ENCODE data around the gene CD68.

The CD68 gene

GRCh38 chr17:7573324-7574080 is 5.9 kb upstream of the CD68 start:
- no CpG with 5 or more reads among the region's 71 CpGs for WGBS (ENCODE audit: extremely low coverage, insufficient coverage, insufficient read length)
- Histone ChIP-seq H3K36me3 (ENCODE audit: control insufficient read depth in 1 of 2, insufficient read depth in 2 of 2, low read length in 2 of 2) (peaks cover 51 to 68% of the 10 kb centered on the region in 2 experiments), H3K23ac (ENCODE audit: low read length) (no peak overlapping the region)

GRCh38 chr17:7574176-7574953 is 5.1 kb upstream of the CD68 start:
- Histone ChIP-seq H3K4ac (ENCODE audit: low read depth, low read length) (peak overlapping the region; percentile 89), H4K12ac (ENCODE audit: low read depth, low read length) (no peak overlapping the region)
- no CpG with 5 or more reads among the region's 15 CpGs for WGBS (ENCODE audit: extremely low coverage, insufficient coverage, insufficient read length)

More at GRCh38 chr17:7573324-7574080, 5.9 kb upstream of the CD68 start:
- Histone ChIP-seq H2AK5ac (ENCODE audit: low read length) (peak overlapping the region; percentile 97), H2BK120ac (ENCODE audit: insufficient read depth, low read length, poor library complexity) (peak overlapping the region; percentile 64), H3K9ac (ENCODE audit: low read length) (peak overlapping the region; percentile 97), H3K4me1 (ENCODE audit: control insufficient read depth in 1 of 2, insufficient read depth in 2 of 2, low read length in 2 of 2) (peaks cover 2 to 15% of the 10 kb centered on the region in 2 experiments), H4K91ac (ENCODE audit: low read depth, low read length) (peak overlapping the region; percentile 97), H3K14ac (ENCODE audit: low read length) (peak overlapping the region; percentile 98), H3K27ac (ENCODE audit: low read depth, low read length) (peak overlapping the region; percentile 87), H3K9me3 (ENCODE audit: insufficient read depth, low read depth, low read length) (peaks cover 2% of the 10 kb centered on the region), H4K8ac (ENCODE audit: low read depth, low read length) (peak overlapping the region; percentile 90), H4K12ac (ENCODE audit: low read depth, low read length) (peak overlapping the region; percentile 66), H3K79me1 (ENCODE audit: low read length) (peaks cover 12% of the 10 kb centered on the region), H3K4ac (ENCODE audit: low read depth, low read length) (peak overlapping the region; percentile 99), H3K18ac (ENCODE audit: low read length) (peak overlapping the region; percentile 93), H2AFZ (ENCODE audit: insufficient read depth, low read length, poor library complexity) (peak overlapping the region; percentile 6), H2BK5ac (ENCODE audit: low read depth, low read length, poor library complexity) (peak overlapping the region; percentile 77), H3K4me3 (ENCODE audit: low read depth, low read length) (peak overlapping the region; percentile 99), H2BK12ac (ENCODE audit: low read length) (peak overlapping the region; percentile 19), H3K79me2 (ENCODE audit: control insufficient read depth, insufficient read depth, low read length, poor library complexity) (peaks cover 14% of the 10 kb centered on the region), H3K4me2 (ENCODE audit: low read length) (peak overlapping the region; percentile 89), H3K27me3 (ENCODE audit: insufficient read depth, low read length) (no peaks in the 10 kb centered on the region)
- DNase-seq: peak; percentile 82 to 85

GRCh38 chr17:7575481-7575883 is 4.0 kb upstream of the CD68 start:
- Histone ChIP-seq H3K27ac (ENCODE audit: low read depth, low read length) (no peak overlapping the region), H3K14ac (ENCODE audit: low read length) (no peak overlapping the region), H4K8ac (ENCODE audit: low read depth, low read length) (no peak overlapping the region)

More at GRCh38 chr17:7574176-7574953, 5.1 kb upstream of the CD68 start:
- no peak overlapping the region for H2AFZ ChIP-seq (ENCODE audit: insufficient read depth, low read length, poor library complexity)
- H3K4me1 ChIP-seq (ENCODE audit: control insufficient read depth in 1 of 2, insufficient read depth in 2 of 2, low read length in 2 of 2): peaks cover 2 to 15% of the 10 kb centered on the region in 2 experiments
- DNase-seq: no peak
- H2BK12ac ChIP-seq (ENCODE audit: low read length): no peak overlapping the region
- H3K4me2 ChIP-seq (ENCODE audit: low read length): peak overlapping the region; percentile 89
- peaks cover 12% of the 10 kb centered on the region for H3K79me1 ChIP-seq (ENCODE audit: low read length)
- peaks cover 14% of the 10 kb centered on the region for H3K79me2 ChIP-seq (ENCODE audit: control insufficient read depth, insufficient read depth, low read length, poor library complexity)
- no peak overlapping the region for H3K23ac ChIP-seq (ENCODE audit: low read length)
- H2BK5ac ChIP-seq (ENCODE audit: low read depth, low read length, poor library complexity): no peak overlapping the region
- no peak overlapping the region for H4K8ac ChIP-seq (ENCODE audit: low read depth, low read length)
- H2BK120ac ChIP-seq (ENCODE audit: insufficient read depth, low read length, poor library complexity): no peak overlapping the region
- peaks cover 2% of the 10 kb centered on the region for H3K9me3 ChIP-seq (ENCODE audit: insufficient read depth, low read depth, low read length)
- H4K91ac ChIP-seq (ENCODE audit: low read depth, low read length): no peak overlapping the region
- H2AK5ac ChIP-seq (ENCODE audit: low read length): no peak overlapping the region
- H3K4me3 ChIP-seq (ENCODE audit: low read depth, low read length): peak overlapping the region; percentile 99
- H3K27me3 ChIP-seq (ENCODE audit: insufficient read depth, low read length): no peaks in the 10 kb centered on the region
- peaks cover 51 to 72% of the 10 kb centered on the region in 2 experiments for H3K36me3 ChIP-seq (ENCODE audit: control insufficient read depth in 1 of 2, insufficient read depth in 2 of 2, low read length in 2 of 2)
- no peak overlapping the region for H3K14ac ChIP-seq (ENCODE audit: low read length)
- peak overlapping the region; percentile 84 for H3K9ac ChIP-seq (ENCODE audit: low read length)
- no peak overlapping the region for H3K18ac ChIP-seq (ENCODE audit: low read length)
- peak overlapping the region; percentile 34 for H3K27ac ChIP-seq (ENCODE audit: low read depth, low read length)

GRCh38 chr17:7575959-7576358 is 3.5 kb upstream of the CD68 start:
- Histone ChIP-seq H3K4ac (ENCODE audit: low read depth, low read length) (no peak overlapping the region), H4K91ac (ENCODE audit: low read depth, low read length) (no peak overlapping the region), H3K4me1 (ENCODE audit: control insufficient read depth in 1 of 2, insufficient read depth in 2 of 2, low read length in 2 of 2) (peaks cover 2 to 15% of the 10 kb centered on the region in 2 experiments), H3K4me2 (ENCODE audit: low read length) (no peak overlapping the region), H3K23ac (ENCODE audit: low read length) (no peak overlapping the region), H3K27me3 (ENCODE audit: insufficient read depth, low read length) (no peaks in the 10 kb centered on the region), H4K8ac (ENCODE audit: low read depth, low read length) (no peak overlapping the region), H4K12ac (ENCODE audit: low read depth, low read length) (no peak overlapping the region), H3K9ac (ENCODE audit: low read length) (no peak overlapping the region), H3K27ac (ENCODE audit: low read depth, low read length) (no peak overlapping the region), H2BK120ac (ENCODE audit: insufficient read depth, low read length, poor library complexity) (no peak overlapping the region), H3K18ac (ENCODE audit: low read length) (no peak overlapping the region), H3K4me3 (ENCODE audit: low read depth, low read length) (no peak overlapping the region), H2AK5ac (ENCODE audit: low read length) (no peak overlapping the region), H2AFZ (ENCODE audit: insufficient read depth, low read length, poor library complexity) (no peak overlapping the region), H3K36me3 (ENCODE audit: control insufficient read depth in 1 of 2, insufficient read depth in 2 of 2, low read length in 2 of 2) (peaks cover 42 to 63% of the 10 kb centered on the region in 2 experiments), H3K79me2 (ENCODE audit: control insufficient read depth, insufficient read depth, low read length, poor library complexity) (peaks cover 14% of the 10 kb centered on the region), H3K14ac (ENCODE audit: low read length) (no peak overlapping the region), H2BK12ac (ENCODE audit: low read length) (no peak overlapping the region), H3K9me3 (ENCODE audit: insufficient read depth, low read depth, low read length) (peaks cover 2% of the 10 kb centered on the region), H3K79me1 (ENCODE audit: low read length) (peaks cover 12% of the 10 kb centered on the region), H2BK5ac (ENCODE audit: low read depth, low read length, poor library complexity) (no peak overlapping the region)
- no CpG with 5 or more reads among the region's 7 CpGs for WGBS (ENCODE audit: extremely low coverage, insufficient coverage, insufficient read length)
- no peak for DNase-seq

More at GRCh38 chr17:7575481-7575883, 4.0 kb upstream of the CD68 start:
- H2BK120ac ChIP-seq (ENCODE audit: insufficient read depth, low read length, poor library complexity): no peak overlapping the region
- H4K12ac ChIP-seq (ENCODE audit: low read depth, low read length): no peak overlapping the region
- H3K23ac ChIP-seq (ENCODE audit: low read length): no peak overlapping the region
- WGBS (ENCODE audit: extremely low coverage, insufficient coverage, insufficient read length): no CpG with 5 or more reads among the region's 1 CpG
- no peak overlapping the region for H2AFZ ChIP-seq (ENCODE audit: insufficient read depth, low read length, poor library complexity)
- H3K9me3 ChIP-seq (ENCODE audit: insufficient read depth, low read depth, low read length): peaks cover 2% of the 10 kb centered on the region
- peaks cover 2 to 15% of the 10 kb centered on the region in 2 experiments for H3K4me1 ChIP-seq (ENCODE audit: control insufficient read depth in 1 of 2, insufficient read depth in 2 of 2, low read length in 2 of 2)
- no peak overlapping the region for H3K4me3 ChIP-seq (ENCODE audit: low read depth, low read length)
- peaks cover 12% of the 10 kb centered on the region for H3K79me1 ChIP-seq (ENCODE audit: low read length)
- no peak overlapping the region for H3K9ac ChIP-seq (ENCODE audit: low read length)
- H2BK5ac ChIP-seq (ENCODE audit: low read depth, low read length, poor library complexity): no peak overlapping the region
- no peak overlapping the region for H3K4ac ChIP-seq (ENCODE audit: low read depth, low read length)
- peaks cover 14% of the 10 kb centered on the region for H3K79me2 ChIP-seq (ENCODE audit: control insufficient read depth, insufficient read depth, low read length, poor library complexity)
- DNase-seq: no peak
- H3K4me2 ChIP-seq (ENCODE audit: low read length): peak overlapping the region; percentile 14
- no peak overlapping the region for H2AK5ac ChIP-seq (ENCODE audit: low read length)
- H4K91ac ChIP-seq (ENCODE audit: low read depth, low read length): no peak overlapping the region
- H3K36me3 ChIP-seq (ENCODE audit: control insufficient read depth in 1 of 2, insufficient read depth in 2 of 2, low read length in 2 of 2): peaks cover 45 to 65% of the 10 kb centered on the region in 2 experiments
- no peaks in the 10 kb centered on the region for H3K27me3 ChIP-seq (ENCODE audit: insufficient read depth, low read length)
- no peak overlapping the region for H2BK12ac ChIP-seq (ENCODE audit: low read length)
- H3K18ac ChIP-seq (ENCODE audit: low read length): no peak overlapping the region
